Trophoblast cell (in vitro differentiated cells and primary cell): ENCODE results near the gene CEP250.
"Not testable (repeated sequence)": the region's sequence is repeated elsewhere in the genome, so short reads cannot be mapped to it uniquely, and the experiment has no call there.

Experiments used
- DNase-seq, 2 donors: peaks; one replicate each; pipeline ENCODE4 v3.0.0-alpha.2; 2016
- H2AFZ ChIP-seq: 2 replicates; pipeline ENCODE4 v1.6.1; 2013; ENCODE audit warnings: low read length, moderate library complexity, mild to moderate bottlenecking; ENCODE audit not compliant: insufficient read depth, poor library complexity
- H2AK5ac ChIP-seq: 2 replicates; pipeline ENCODE4 v1.6.1; 2013; ENCODE audit warnings: mild to moderate bottlenecking, low read length
- H2BK120ac ChIP-seq: 2 replicates; pipeline ENCODE4 v1.6.1; 2013; ENCODE audit warnings: low read length, mild to moderate bottlenecking, moderate library complexity; ENCODE audit not compliant: insufficient read depth, poor library complexity
- H2BK12ac ChIP-seq: 2 replicates; pipeline ENCODE4 v1.6.1; 2013; ENCODE audit warnings: mild to moderate bottlenecking, low read length, moderate library complexity
- H2BK5ac ChIP-seq: 2 replicates; pipeline ENCODE4 v1.6.1; 2013; ENCODE audit warnings: low read length, low read depth, moderate library complexity, mild to moderate bottlenecking; ENCODE audit not compliant: poor library complexity
- H3K14ac ChIP-seq: 2 replicates; pipeline ENCODE4 v1.6.1; 2013; ENCODE audit warnings: mild to moderate bottlenecking, low read length
- H3K18ac ChIP-seq: 2 replicates; pipeline ENCODE4 v1.6.1; 2013; ENCODE audit warnings: mild to moderate bottlenecking, low read length
- H3K23ac ChIP-seq: 2 replicates; pipeline ENCODE4 v1.6.1; 2013; ENCODE audit warnings: low read length
- H3K27ac ChIP-seq: 2 replicates; pipeline ENCODE4 v1.5.1; 2013; ENCODE audit warnings: low read depth, mild to moderate bottlenecking, inconsistent platforms, low read length, moderate library complexity
- H3K27me3 ChIP-seq: 2 replicates; pipeline ENCODE4 v1.6.1; 2013; ENCODE audit warnings: inconsistent platforms, mild to moderate bottlenecking, low read length, moderate library complexity; ENCODE audit not compliant: insufficient read depth
- H3K36me3 ChIP-seq, 2 experiments: 1 replicate in 1 of 2; 2 replicates in 1 of 2; pipeline ENCODE4 v1.6.1; 2013; ENCODE audit warnings: low read length in 2 of 2, mild to moderate bottlenecking in 2 of 2, moderate library complexity in 1 of 2; ENCODE audit not compliant: insufficient read depth in 2 of 2, control insufficient read depth in 1 of 2
- H3K4ac ChIP-seq: 2 replicates; pipeline ENCODE4 v1.6.1; 2013; ENCODE audit warnings: low read depth, mild to moderate bottlenecking, low read length, moderate library complexity
- H3K4me1 ChIP-seq, 2 experiments: 1 replicate in 1 of 2; 2 replicates in 1 of 2; pipeline ENCODE4 v1.6.1; 2013; ENCODE audit warnings: low read length in 2 of 2, mild to moderate bottlenecking in 2 of 2, moderate library complexity in 1 of 2; ENCODE audit not compliant: insufficient read depth in 2 of 2, control insufficient read depth in 1 of 2
- H3K4me2 ChIP-seq: 2 replicates; pipeline ENCODE4 v1.6.1; 2013; ENCODE audit warnings: inconsistent platforms, mild to moderate bottlenecking, low read length, moderate library complexity
- H3K4me3 ChIP-seq: 2 replicates; pipeline ENCODE4 v1.5.1; 2013; ENCODE audit warnings: mild to moderate bottlenecking, low read depth, low read length, inconsistent platforms
- H3K79me1 ChIP-seq: one replicate; pipeline ENCODE4 v1.6.1; 2013; ENCODE audit warnings: low read length
- H3K79me2 ChIP-seq: 2 replicates; pipeline ENCODE4 v1.6.1; 2013; ENCODE audit warnings: low read length, mild to moderate bottlenecking; ENCODE audit not compliant: control insufficient read depth, insufficient read depth, poor library complexity
- H3K9ac ChIP-seq: 2 replicates; pipeline ENCODE4 v1.6.1; 2013; ENCODE audit warnings: mild to moderate bottlenecking, low read length
- H3K9me3 ChIP-seq: 2 replicates; pipeline ENCODE4 v1.6.1; 2013; ENCODE audit warnings: low read depth, mild to moderate bottlenecking, control low read depth, inconsistent platforms, low read length; ENCODE audit not compliant: insufficient read depth
- H4K12ac ChIP-seq: 2 replicates; pipeline ENCODE4 v1.6.1; 2013; ENCODE audit warnings: low read depth, mild to moderate bottlenecking, low read length, moderate library complexity
- H4K8ac ChIP-seq: 2 replicates; pipeline ENCODE4 v1.6.1; 2013; ENCODE audit warnings: low read depth, mild to moderate bottlenecking, low read length, moderate library complexity
- H4K91ac ChIP-seq: one replicate; pipeline ENCODE4 v1.6.1; 2013; ENCODE audit warnings: low read depth, mild to moderate bottlenecking, low read length, moderate library complexity
- WGBS: extraction: QIAGEN DNeasy Blood & Tissue Kit; methylation state at CpG from one replicate; pipeline ENCODE4 v1.1.7; 2013; ENCODE audit warnings: missing lambda C conversion rate; ENCODE audit not compliant: insufficient read length, insufficient coverage; ENCODE audit errors: extremely low coverage; 5-methylcytosine and 5-hydroxymethylcytosine counted together

CEP250 gene

DNA sequence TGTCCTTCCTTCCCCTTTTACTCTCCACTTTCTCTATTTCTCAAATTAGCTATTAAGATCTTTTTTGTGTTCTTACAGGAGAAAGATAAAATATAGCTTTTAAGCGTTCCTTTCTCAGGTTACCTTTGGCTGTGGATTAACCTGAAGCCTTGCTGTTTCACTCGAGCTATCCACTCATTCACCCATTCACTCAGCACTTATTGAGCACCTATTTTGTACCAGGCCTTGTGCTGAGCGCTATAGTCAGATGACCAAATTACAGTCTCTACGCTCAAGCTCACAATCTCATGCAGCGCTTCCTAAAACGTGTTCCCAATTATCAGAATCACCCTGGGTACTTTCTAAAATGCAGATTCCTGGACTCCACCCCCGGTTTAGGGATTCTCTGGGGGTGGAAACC is 1.8 kb upstream of the CEP250 start:
- Histone ChIP-seq H2BK12ac (no peak overlapping the region), H2BK120ac (no peak overlapping the region), H2AFZ (no peak overlapping the region), H3K79me1 (peaks cover 11% of the 10 kb centered on the region), H3K4me2 (no peak overlapping the region), H3K9ac (no peak overlapping the region), H3K4me3 (no peak overlapping the region), H3K9me3 (no peaks in the 10 kb centered on the region), H4K8ac (peak overlapping the region; percentile 13), H3K14ac (peak overlapping the region; percentile 7), H3K27ac (no peak overlapping the region), H3K4me1 (peaks cover 7 to 9% of the 10 kb centered on the region in 2 experiments), H4K91ac (no peak overlapping the region), H2BK5ac (no peak overlapping the region), H3K27me3 (no peaks in the 10 kb centered on the region), H3K79me2 (peaks cover 6% of the 10 kb centered on the region), H3K18ac (no peak overlapping the region), H2AK5ac (peak overlapping the region; percentile 64), H4K12ac (peak overlapping the region; percentile 22), H3K23ac (no peak overlapping the region), H3K36me3 (no peaks in the 10 kb centered on the region), H3K4ac (no peak overlapping the region)
- WGBS = no CpG with 5 or more reads among the region's 7 CpGs
- no peak for DNase-seq

DNA sequence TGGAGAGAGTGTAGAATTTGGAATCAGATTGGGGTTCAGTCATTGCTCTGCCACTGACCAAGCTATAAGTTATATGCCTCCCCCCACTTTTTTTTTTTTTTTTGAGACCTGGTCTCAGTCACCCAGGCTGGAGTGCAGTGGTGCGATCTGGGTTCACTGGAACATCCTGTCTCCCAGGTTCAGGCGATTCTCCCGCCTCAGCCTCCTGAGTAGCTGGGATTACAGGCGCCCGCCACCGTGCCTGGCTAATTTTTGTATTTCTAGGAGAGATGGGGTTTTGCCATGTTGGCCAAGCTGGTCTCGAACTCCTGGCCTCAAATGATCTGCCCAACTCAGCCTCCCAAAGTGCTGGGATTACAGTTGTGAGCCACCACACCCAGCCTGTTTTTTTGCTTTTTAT is 1.3 kb downstream of the CEP250 start:
- H3K18ac ChIP-seq, H3K4ac ChIP-seq, H3K4me1 ChIP-seq, H2BK12ac ChIP-seq, H3K14ac ChIP-seq, H3K4me3 ChIP-seq, H2BK120ac ChIP-seq, H2BK5ac ChIP-seq, H3K79me2 ChIP-seq, H3K4me2 ChIP-seq, H4K8ac ChIP-seq, DNase-seq, H2AK5ac ChIP-seq, H3K9ac ChIP-seq, H3K9me3 ChIP-seq, H3K27me3 ChIP-seq, H2AFZ ChIP-seq, H3K27ac ChIP-seq, H3K23ac ChIP-seq, H3K36me3 ChIP-seq, H4K12ac ChIP-seq, H4K91ac ChIP-seq: not testable (repeated sequence)
- no CpG with 5 or more reads among the region's 7 CpGs for WGBS
- H3K79me1 ChIP-seq = peaks cover 11% of the 10 kb centered on the region

DNA sequence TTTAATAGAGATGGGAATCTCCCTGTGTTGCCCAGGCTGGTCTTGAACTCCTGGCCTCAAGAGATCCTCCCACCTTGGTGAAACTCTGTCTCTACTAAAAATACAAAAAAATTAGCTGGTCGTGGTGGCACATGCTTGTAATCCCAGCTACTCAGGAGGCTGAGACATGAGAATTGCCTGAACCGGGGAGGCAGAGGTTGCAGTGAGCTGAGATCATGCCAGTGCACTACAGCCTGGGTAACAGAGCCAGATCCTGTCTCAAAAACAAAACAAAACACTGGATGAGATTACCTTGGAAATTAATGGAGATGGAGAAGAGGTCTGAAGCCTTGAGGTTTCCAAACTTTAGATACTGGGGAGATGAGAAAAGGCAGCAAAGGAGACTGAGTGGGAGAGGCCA is 2.1 kb downstream of the CEP250 start:
- not testable (repeated sequence) for H3K18ac ChIP-seq, H2BK5ac ChIP-seq, H3K4me3 ChIP-seq, H2BK120ac ChIP-seq, H3K23ac ChIP-seq, H3K79me2 ChIP-seq, H4K8ac ChIP-seq, H3K27ac ChIP-seq, H2AFZ ChIP-seq, H3K27me3 ChIP-seq, H3K9me3 ChIP-seq, H3K4me1 ChIP-seq, H3K4ac ChIP-seq, H2AK5ac ChIP-seq, H3K14ac ChIP-seq, H2BK12ac ChIP-seq, H3K4me2 ChIP-seq, DNase-seq, H4K91ac ChIP-seq, H4K12ac ChIP-seq, H3K9ac ChIP-seq
- Histone ChIP-seq H3K36me3 (peaks cover 4 to 11% of the 10 kb centered on the region in 2 experiments), H3K79me1 (peaks cover 11% of the 10 kb centered on the region)
- WGBS = no CpG with 5 or more reads among the region's 2 CpGs

DNA sequence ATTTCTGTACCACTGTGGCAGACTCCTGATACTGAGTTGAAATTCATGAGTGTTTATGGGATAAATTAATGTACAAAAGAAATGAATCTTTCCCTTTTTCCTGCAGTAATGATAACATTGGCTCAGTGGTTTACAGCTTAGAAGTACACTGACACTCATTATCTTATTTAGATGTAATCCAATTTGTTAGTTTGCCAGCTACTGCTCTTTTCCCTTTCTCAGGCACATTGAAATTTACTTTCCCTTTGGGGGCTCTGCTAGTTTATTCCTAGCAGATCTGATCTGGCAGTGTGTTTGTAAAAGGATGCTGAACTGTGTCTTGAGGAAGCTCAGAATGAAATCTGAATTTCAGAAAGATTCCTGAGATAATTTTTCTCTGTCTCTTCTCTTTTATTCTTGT is 3.0 kb downstream of the CEP250 start:
- H3K4me2 ChIP-seq = no peak overlapping the region
- no peak overlapping the region for H2AK5ac ChIP-seq
- no peaks in the 10 kb centered on the region for H3K9me3 ChIP-seq
- H2BK5ac ChIP-seq = no peak overlapping the region
- H3K79me2 ChIP-seq = peaks cover 6% of the 10 kb centered on the region
- no peak overlapping the region for H4K12ac ChIP-seq
- no peak overlapping the region for H2AFZ ChIP-seq
- H4K91ac ChIP-seq = no peak overlapping the region
- H3K18ac ChIP-seq = no peak overlapping the region
- H2BK120ac ChIP-seq = no peak overlapping the region
- H4K8ac ChIP-seq = no peak overlapping the region
- H3K4me3 ChIP-seq = no peak overlapping the region
- H2BK12ac ChIP-seq = no peak overlapping the region
- H3K4me1 ChIP-seq = peaks cover 2 to 4% of the 10 kb centered on the region in 2 experiments
- H3K27me3 ChIP-seq = no peaks in the 10 kb centered on the region
- DNase-seq = no peak
- peaks cover 4 to 13% of the 10 kb centered on the region in 2 experiments for H3K36me3 ChIP-seq
- peaks cover 11% of the 10 kb centered on the region for H3K79me1 ChIP-seq
- no peak overlapping the region for H3K14ac ChIP-seq
- no peak overlapping the region for H3K23ac ChIP-seq
- H3K9ac ChIP-seq = no peak overlapping the region
- H3K4ac ChIP-seq = no peak overlapping the region
- no peak overlapping the region for H3K27ac ChIP-seq
